Tibial nerve (tissue), 4 donors: ENCODE data around the gene APOB. TPM values are rescaled to one million over a fixed set of nuclear protein-coding genes. Genes with fewer than 3 reads are reported as not detected.

Source experiments
- DNase-seq, 2 donors: peaks; one replicate each; pipeline ENCODE4 v3.0.0-alpha.2; 2019; ENCODE audit warnings: low spot score in 2 of 2
- H3K27ac ChIP-seq, 4 donors: fragments of 200-600 bp; sonication (generic) in 3 of 4; one replicate each; pipeline ENCODE4 v1.5.1; 2017 to 2019; ENCODE audit warnings: mild to moderate bottlenecking in 1 of 4
- H3K27me3 ChIP-seq, 2 donors: fragments of 200-600 bp; sonication (generic) in 1 of 2; one replicate each; pipeline versions ENCODE4 v1.5.1 to v1.6.0; 2017 to 2019
- H3K36me3 ChIP-seq, 3 donors: fragments of 200-600 bp; sonication (generic); one replicate each; pipeline ENCODE4 v1.5.1; 2018 to 2019
- H3K4me1 ChIP-seq, 4 donors: fragments of 200-600 bp; sonication (generic) in 3 of 4; one replicate each; pipeline ENCODE4 v1.5.1; 2017 to 2019
- H3K4me3 ChIP-seq, 4 donors: fragments of 200-600 bp; sonication (generic) in 3 of 4; one replicate each; pipeline ENCODE4 v1.5.1; 2017 to 2019; ENCODE audit warnings: mild to moderate bottlenecking in 1 of 4, moderate library complexity in 1 of 4
- H3K9me3 ChIP-seq, 4 donors: fragments of 200-600 bp; sonication (generic) in 3 of 4; one replicate each; pipeline ENCODE4 v1.5.1; 2017 to 2019
- CTCF ChIP-seq, 5 experiments: fragments of 200-600 bp in 3 of 5; fragments of 450-650 bp in 2 of 5; sonication (generic) in 3 of 5; IDR thresholded peaks; one replicate each; pipeline ENCODE4 v1.5.1; 2016 to 2019; ENCODE audit warnings: antibody characterized with exemption in 5 of 5, mild to moderate bottlenecking in 3 of 5, moderate library complexity in 2 of 5
- EP300 ChIP-seq, 2 donors: sonication (generic); formaldehyde crosslinking; IDR thresholded peaks; one replicate each; pipeline ENCODE4 v1.6.1; 2017; ENCODE audit warnings: antibody characterized with exemption in 2 of 2, mild to moderate bottlenecking in 1 of 2
- POLR2A ChIP-seq, 2 donors: fragments of 450-650 bp; IDR thresholded peaks; one replicate each; pipeline ENCODE4 v1.6.1; 2017; ENCODE audit warnings: antibody characterized with exemption in 2 of 2, mild to moderate bottlenecking in 2 of 2, moderate library complexity in 2 of 2
- WGBS, 2 donors: methylation state at CpG; one replicate each; pipeline ENCODE4 v1.1.5; 2018; 5-methylcytosine and 5-hydroxymethylcytosine counted together
- total RNA-seq, 4 donors: library from RNA; depleted of rRNA; stranded (reverse); fragments of >200 nt; gene quantifications; one replicate each; pipeline ENCODE4 v1.1.0, GENCODE V29; 2016

The APOB gene
- total RNA-seq, 4 donors from 2014 or later: 2.1 to 4.2 (median 2.9) TPM

DNA sequence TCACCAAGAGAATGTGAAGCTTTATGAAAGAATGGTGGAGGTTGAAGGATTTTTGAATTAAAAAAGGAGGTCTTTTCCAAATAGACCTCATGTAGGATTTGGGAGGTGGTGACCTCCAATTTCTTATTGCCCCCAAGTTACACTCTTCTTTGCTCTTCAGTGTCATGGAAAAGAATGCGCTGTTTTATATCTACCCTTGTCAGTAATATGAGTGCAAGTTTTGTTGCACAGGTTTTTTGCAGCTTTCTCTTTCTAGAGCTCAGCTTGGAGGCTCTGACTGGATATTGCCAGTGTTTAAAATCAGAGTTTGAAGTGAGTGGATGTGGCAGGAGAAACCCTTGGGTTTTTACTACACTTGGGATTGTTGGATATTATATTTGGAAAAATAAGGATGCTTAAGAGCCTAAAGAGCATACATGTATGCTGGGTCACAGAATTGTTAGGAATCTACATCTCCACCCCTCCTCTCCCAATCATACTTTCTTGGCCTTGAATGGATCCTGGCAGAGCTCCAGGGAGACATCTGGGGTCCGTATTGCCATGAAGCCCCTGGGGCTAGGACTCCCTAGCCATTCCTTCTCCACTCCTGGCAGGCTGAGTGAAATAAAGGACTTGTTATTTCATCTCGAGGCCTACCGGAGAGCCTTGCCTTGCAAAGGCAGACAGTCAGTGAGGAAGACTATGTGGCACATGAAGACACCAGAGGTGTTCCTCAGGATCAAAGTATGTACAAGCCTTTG, 43.8 kb downstream of the APOB start:
- H3K9me3 ChIP-seq: no peaks in the 10 kb centered on the region
- H3K4me1 ChIP-seq: peaks cover 0 to 8% (median 2%) of the 10 kb centered on the region in 4 donors
- H3K27ac ChIP-seq: peak overlapping the region in 1 of 4 donors; percentile 7
- H3K36me3 ChIP-seq: no peaks in the 10 kb centered on the region
- no peak for TF ChIP-seq POLR2A (IDR thresholded peaks at IDR 0.05)
- no peak for TF ChIP-seq EP300 (IDR thresholded peaks at IDR 0.05)
- TF ChIP-seq CTCF (IDR thresholded peaks at IDR 0.05): no peak
- 69 to 77% methylated on average over 4 of the region's 4 CpGs for WGBS, 2 donors
- no peak for DNase-seq
- no peak overlapping the region for H3K4me3 ChIP-seq
- no peaks in the 10 kb centered on the region for H3K27me3 ChIP-seq

DNA sequence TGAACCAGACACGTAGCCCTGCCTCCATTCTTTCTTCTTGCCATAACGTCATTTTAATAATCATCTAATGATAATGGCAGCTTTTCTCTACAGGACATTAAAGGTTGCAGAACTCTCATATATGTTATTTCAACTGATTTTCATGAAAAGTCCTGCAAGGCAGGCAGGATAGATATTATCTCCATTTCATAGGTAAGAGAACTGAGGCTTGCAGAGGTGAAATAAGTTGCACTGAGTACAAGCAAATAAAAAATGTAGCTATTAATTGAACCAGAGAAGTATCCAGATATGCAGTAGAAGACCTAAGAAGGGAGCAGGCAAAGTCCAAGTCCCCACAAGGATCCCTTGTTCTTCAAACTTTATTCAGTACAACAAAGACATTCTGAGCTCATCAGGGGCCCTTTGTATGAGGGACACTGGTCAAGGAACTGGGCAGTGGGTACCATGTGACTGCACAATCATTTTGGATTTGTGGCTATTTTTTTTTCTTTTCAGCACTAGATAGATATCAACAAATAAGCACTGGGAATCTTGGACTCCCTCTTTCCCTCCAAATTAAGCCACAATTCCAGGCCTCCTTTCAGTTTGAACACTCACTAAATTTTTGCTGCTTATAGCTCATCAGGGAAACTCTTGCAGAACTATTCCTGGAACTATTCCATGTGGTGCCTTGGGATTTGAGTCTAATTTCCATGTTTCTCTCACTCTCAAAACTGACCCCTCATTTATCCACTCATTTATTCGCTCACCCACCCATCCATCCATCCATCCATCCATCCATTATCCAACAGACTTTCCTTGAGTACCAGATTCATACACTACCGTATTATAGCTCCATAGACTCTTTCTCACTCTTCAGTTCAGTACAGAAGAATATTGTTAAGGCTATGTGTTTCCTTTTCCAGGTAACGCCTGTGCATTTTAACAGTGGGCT, 44.6 kb downstream of the APOB start:
- Histone ChIP-seq H3K4me3 (no peak overlapping the region), H3K9me3 (no peaks in the 10 kb centered on the region), H3K4me1 (peaks cover 0 to 9% (median 2%) of the 10 kb centered on the region in 4 donors), H3K27me3 (no peaks in the 10 kb centered on the region), H3K36me3 (no peaks in the 10 kb centered on the region), H3K27ac (peak overlapping the region in 1 of 4 donors; percentile 7)
- WGBS, 2 donors: 83 to 84% methylated on average over 5 of the region's 5 CpGs
- no peak for TF ChIP-seq CTCF (IDR thresholded peaks at IDR 0.05)
- TF ChIP-seq EP300 (IDR thresholded peaks at IDR 0.05): no peak
- no peak for TF ChIP-seq POLR2A (IDR thresholded peaks at IDR 0.05)
- no peak for DNase-seq

DNA sequence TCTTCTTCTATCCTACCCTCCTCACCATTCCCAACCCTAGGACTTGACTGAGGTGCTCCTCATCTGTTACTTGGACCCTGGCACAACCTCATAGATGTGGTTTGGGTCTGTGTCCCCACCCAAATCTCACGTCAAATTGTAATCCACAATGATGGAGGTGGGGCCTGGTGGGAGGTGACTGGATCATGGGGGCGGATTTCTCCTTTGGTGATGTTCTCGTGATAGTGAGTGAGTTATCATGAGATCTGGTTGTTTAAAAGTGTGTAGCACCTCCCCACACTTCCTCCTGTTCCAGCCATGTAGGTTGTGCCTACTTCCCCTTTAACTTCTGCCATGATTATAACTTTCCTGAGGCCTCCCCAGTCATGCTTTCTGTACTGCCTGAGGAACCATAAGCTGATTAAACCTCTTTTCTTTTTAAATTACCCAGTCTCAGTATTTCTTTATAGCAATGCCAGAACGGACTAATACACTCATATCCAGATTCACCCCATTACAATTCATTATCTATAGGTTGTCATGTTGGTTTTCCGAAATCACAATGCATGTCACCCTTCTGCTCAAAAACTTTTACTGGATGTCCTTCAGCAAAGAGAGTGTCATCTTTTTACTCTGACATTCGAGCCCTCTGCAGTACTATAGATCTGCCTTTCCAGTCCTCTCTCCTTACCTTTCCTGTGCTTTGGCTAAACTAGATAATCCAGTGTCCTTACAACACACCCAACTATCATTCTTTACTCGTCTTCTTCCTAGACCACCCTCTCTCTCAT, 45.7 kb downstream of the APOB start:
- Histone ChIP-seq H3K36me3 (no peaks in the 10 kb centered on the region), H3K27ac (no peak overlapping the region), H3K4me1 (peaks cover 0 to 9% (median 2%) of the 10 kb centered on the region in 4 donors), H3K4me3 (no peak overlapping the region), H3K27me3 (no peaks in the 10 kb centered on the region), H3K9me3 (no peaks in the 10 kb centered on the region)
- no peak for DNase-seq
- TF ChIP-seq EP300 (IDR thresholded peaks at IDR 0.05) (no peak), CTCF (IDR thresholded peaks at IDR 0.05) (no peak), POLR2A (IDR thresholded peaks at IDR 0.05) (no peak)
- WGBS, 2 donors: 77 to 95% methylated on average over 7 of the region's 7 CpGs

GRCh38 chr2:20994130-20994529, 49.7 kb downstream of the APOB start:
- Histone ChIP-seq H3K4me3 (no peak overlapping the region), H3K4me1 (peaks cover 0 to 5% (median 1%) of the 10 kb centered on the region in 4 donors)
- DNase-seq: no peak

More at GRCh38 chr2:20994130-20994529, 49.7 kb downstream of the APOB start:
- WGBS, 2 donors: 66 to 83% methylated on average over 5 of the region's 5 CpGs
- no peak for TF ChIP-seq CTCF (IDR thresholded peaks at IDR 0.05)
- no peak for TF ChIP-seq POLR2A (IDR thresholded peaks at IDR 0.05)
- TF ChIP-seq EP300 (IDR thresholded peaks at IDR 0.05): no peak
- Histone ChIP-seq H3K27ac (no peak overlapping the region), H3K36me3 (no peaks in the 10 kb centered on the region), H3K9me3 (no peaks in the 10 kb centered on the region), H3K27me3 (no peaks in the 10 kb centered on the region)
